ENCODE measurements around the gene SLC38A3.
"Not testable (repeated sequence)": the region's sequence is repeated elsewhere in the genome, so short reads cannot be mapped to it uniquely, and the experiment has no call there.

Gene SLC38A3

GRCh38 chr3:50231581-50231980 lies 26.5 kb downstream of the SLC38A3 start:
- DNase-seq (ENCODE audit: low spot score), result no peak

GRCh38 chr3:50232303-50232702 lies 27.2 kb downstream of the SLC38A3 start:
- no peak for DNase-seq (ENCODE audit: low spot score)

- no peak for DNase-seq (ENCODE audit: low spot score)
These were observed 28.1 kb downstream of the SLC38A3 start for GRCh38 chr3:50233176-50233575.

- DNase-seq (ENCODE audit: low spot score), result peak; percentile 99
These were observed 30.8 kb downstream of the SLC38A3 start, which contains the start of gene GNAI2 for GRCh38 chr3:50235716-50236483. TSS of gene GNAI2 (plus strand) at chr3:50236204. CDS start at chr3:50236336, 132 bp downstream.

- no peak for DNase-seq (ENCODE audit: low spot score)
These were observed 31.5 kb downstream of the SLC38A3 start for GRCh38 chr3:50236484-50237132.

GRCh38 chr3:50237133-50237651 lies 32.1 kb downstream of the SLC38A3 start:
- DNase-seq (ENCODE audit: low spot score), result peak; percentile 64

GRCh38 chr3:50237754-50238548 lies 32.9 kb downstream of the SLC38A3 start:
- DNase-seq (ENCODE audit: low spot score), result peak; percentile 94

GRCh38 chr3:50238549-50239026 lies 33.5 kb downstream of the SLC38A3 start:
- DNase-seq (ENCODE audit: low spot score), result no peak

GRCh38 chr3:50239649-50240048 lies 34.6 kb downstream of the SLC38A3 start:
- no peak for DNase-seq (ENCODE audit: low spot score)

GRCh38 chr3:50241163-50241562 lies 36.1 kb downstream of the SLC38A3 start:
- DNase-seq (ENCODE audit: low spot score), result no peak

GRCh38 chr3:50241713-50242380 lies 36.8 kb downstream of the SLC38A3 start:
- DNase-seq (ENCODE audit: low spot score), result no peak

GRCh38 chr3:50242381-50242770 lies 37.3 kb downstream of the SLC38A3 start:
- DNase-seq (ENCODE audit: low spot score), result no peak

- DNase-seq (ENCODE audit: low spot score), result peak; percentile 75
These were observed 37.9 kb downstream of the SLC38A3 start for GRCh38 chr3:50242851-50243542.

- DNase-seq (ENCODE audit: low spot score), result no peak
These were observed 38.4 kb downstream of the SLC38A3 start for GRCh38 chr3:50243543-50243895.

- not testable (repeated sequence) for DNase-seq (ENCODE audit: low spot score)
These were observed 39.7 kb downstream of the SLC38A3 start for GRCh38 chr3:50244813-50245212.

GRCh38 chr3:50245251-50245745 lies 40.2 kb downstream of the SLC38A3 start:
- no peak for DNase-seq (ENCODE audit: low spot score)

- peak; percentile 88 for DNase-seq (ENCODE audit: low spot score)
These were observed 40.9 kb downstream of the SLC38A3 start for GRCh38 chr3:50245831-50246516.

- DNase-seq (ENCODE audit: low spot score), result peak; percentile 72
These were observed 41.5 kb downstream of the SLC38A3 start for GRCh38 chr3:50246517-50246954.

- DNase-seq (ENCODE audit: low spot score), result no peak
These were observed 43.3 kb downstream of the SLC38A3 start for GRCh38 chr3:50248387-50248786.

- DNase-seq (ENCODE audit: low spot score), result no peak
These were observed 44.4 kb downstream of the SLC38A3 start for GRCh38 chr3:50249457-50249856.
